SK-N-SH treated with all-trans-retinoic acid at 6 μM for 48 hours (cell line): ENCODE measurements around the gene IQUB.

Source experiments
- ARNTL ChIP-seq: fragments of 450-650 bp; formaldehyde crosslinking; IDR thresholded peaks from 2 replicates; pipeline ENCODE4 v1.5.0; 2020; ENCODE audit warnings: low read depth, mild to moderate bottlenecking, moderate library complexity, borderline replicate concordance
- CREB5 ChIP-seq: fragments of 250-450 bp; sonication (Bioruptor Pico); IDR thresholded peaks from 2 replicates; pipeline ENCODE4 v1.5.1; 2020; ENCODE audit warnings: low read depth, mild to moderate bottlenecking, moderate library complexity
- CSDC2 ChIP-seq: fragments of 250-450 bp; sonication (Bioruptor Pico); IDR thresholded peaks from 2 replicates; pipeline ENCODE4 v1.5.0; 2020; ENCODE audit warnings: mild to moderate bottlenecking, moderate library complexity
- ISL1 ChIP-seq: fragments of 250-450 bp; sonication (Bioruptor Pico); IDR thresholded peaks from 2 replicates; pipeline ENCODE4 v2.1.2; 2022; ENCODE audit warnings: mild to moderate bottlenecking, moderate library complexity
- PATZ1 ChIP-seq: fragments of 250-450 bp; sonication (Bioruptor Pico); IDR thresholded peaks from 2 replicates; pipeline ENCODE4 v1.8.0; 2020; ENCODE audit warnings: mild to moderate bottlenecking, moderate library complexity, borderline replicate concordance
- POU6F1 ChIP-seq: fragments of 250-450 bp; sonication (Bioruptor Pico); IDR thresholded peaks from 2 replicates; pipeline ENCODE4 v1.8.0; 2021; ENCODE audit warnings: low read depth, mild to moderate bottlenecking, moderate library complexity, borderline replicate concordance
- RARB ChIP-seq: fragments of 250-450 bp; sonication (Bioruptor Pico); IDR thresholded peaks from 2 replicates; pipeline ENCODE4 v1.8.0; 2021; ENCODE audit warnings: mild to moderate bottlenecking, moderate library complexity
- TCF4 ChIP-seq: fragments of 250-450 bp; sonication (Bioruptor Pico); IDR thresholded peaks from 2 replicates; pipeline ENCODE4 v1.8.0; 2021; ENCODE audit warnings: mild to moderate bottlenecking, moderate library complexity, borderline replicate concordance
- TOX ChIP-seq: fragments of 250-450 bp; sonication (Bioruptor Pico); IDR thresholded peaks from 2 replicates; pipeline ENCODE4 v1.8.0; 2021; ENCODE audit warnings: mild to moderate bottlenecking, moderate library complexity, borderline replicate concordance
- ZFP30 ChIP-seq: fragments of 450-650 bp; formaldehyde crosslinking; IDR thresholded peaks from 2 replicates; pipeline ENCODE4 v1.5.0; 2022; ENCODE audit warnings: mild to moderate bottlenecking, moderate library complexity
- ZNF565 ChIP-seq: fragments of 450-650 bp; formaldehyde crosslinking; conservative IDR thresholded peaks from 2 replicates; pipeline ENCODE4 v1.5.0; 2020; ENCODE audit warnings: low read depth, mild to moderate bottlenecking, moderate library complexity

DNA sequence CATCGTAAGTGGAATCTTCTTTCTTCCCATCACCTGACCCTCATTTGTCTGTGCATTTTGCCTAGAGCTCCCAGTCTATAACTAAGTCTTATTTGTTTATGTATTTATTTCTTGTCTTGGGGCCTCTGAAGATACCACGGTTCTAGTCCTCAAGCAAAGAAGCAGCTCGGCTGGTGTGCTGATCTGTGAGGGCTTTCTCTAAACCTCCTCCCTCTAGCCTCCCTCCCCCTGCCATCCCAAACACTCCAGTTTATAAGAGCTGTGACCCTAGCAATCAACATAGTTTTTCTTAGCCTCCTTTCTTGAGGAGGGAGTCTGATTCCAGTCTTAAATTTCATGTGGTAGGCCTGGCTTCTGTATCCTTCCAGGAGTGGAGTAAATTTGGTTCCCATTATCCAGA, 38.9 kb upstream of the IQUB start:
- TF ChIP-seq PATZ1 (CRISPR knock-in tag) (no peak), ISL1 (CRISPR knock-in tag) (no peak), ZNF565 (CRISPR knock-in tag) (no peak), TOX (CRISPR knock-in tag) (no peak), RARB (no peak), ZFP30 (no peak), POU6F1 (CRISPR knock-in tag) (no peak), CREB5 (no peak), ARNTL (CRISPR knock-in tag) (no peak), TCF4 (CRISPR knock-in tag) (no peak), CSDC2 (CRISPR knock-in tag) (no peak)
